H1 (cell line): ENCODE measurements around the gene NOL8. TPM values are rescaled to one million over a fixed set of nuclear protein-coding genes. Genes with fewer than 3 reads are reported as not detected.

Experiments used
- CTCF ChIA-PET: fragments of 300-600 bp; sonication (Branson Sonifier 250); formaldehyde crosslinking; loops from one replicate; lab custom pipeline; 2021; ENCODE audit not compliant: partially characterized antibody; lab: Charles Lee
- POLR2A ChIA-PET: fragments of 300-600 bp; sonication (Branson Sonifier 250); formaldehyde crosslinking; loops from one replicate; lab custom pipeline; 2021; ENCODE audit warnings: inconsistent platforms; ENCODE audit not compliant: partially characterized antibody; lab: Charles Lee
- DNase-seq, 2 experiments: peaks; one replicate each; pipeline versions ENCODE4 v3.0.0 to v3.0.0-alpha.2; 2010 to 2022; ENCODE audit warnings: low spot score in 2 of 2, low read depth in 1 of 2, mixed read lengths in 1 of 2
- FAIRE-seq: peaks from 2 replicates; lab custom pipeline; 2011; peaks lifted over from hg19 to GRCh38; lab: Jason Lieb, UNC
- H2AFZ ChIP-seq: 2 replicates; pipeline ENCODE4 v1.8.1; 2012; ENCODE audit warnings: low read length, inconsistent platforms
- H2AK5ac ChIP-seq: 2 replicates; pipeline ENCODE4 v1.6.1; 2013; ENCODE audit warnings: low read depth, low read length
- H2BK120ac ChIP-seq: replicated peaks from 2 replicates; pipeline ENCODE3; 2013; ENCODE audit warnings: low read depth, low read length, inconsistent platforms
- H2BK12ac ChIP-seq: 2 replicates; pipeline ENCODE4 v1.6.1; 2013; ENCODE audit warnings: low read depth, low read length
- H2BK15ac ChIP-seq: 2 replicates; pipeline ENCODE4 v1.6.1; 2013; ENCODE audit warnings: low read length
- H2BK20ac ChIP-seq: 2 replicates; pipeline ENCODE4 v1.6.1; 2013; ENCODE audit warnings: low read length
- H2BK5ac ChIP-seq: 2 replicates; pipeline ENCODE4 v1.6.1; 2013; ENCODE audit warnings: low read depth, low read length
- H3K14ac ChIP-seq: 2 replicates; pipeline ENCODE4 v1.6.1; 2013; ENCODE audit warnings: inconsistent platforms; ENCODE audit not compliant: insufficient read length
- H3K18ac ChIP-seq: 2 replicates; pipeline ENCODE4 v1.6.1; 2013; ENCODE audit warnings: low read length; ENCODE audit errors: extremely low read depth
- H3K23ac ChIP-seq: 2 replicates; pipeline ENCODE4 v1.6.1; 2013; ENCODE audit warnings: inconsistent platforms; ENCODE audit not compliant: insufficient read length
- H3K23me2 ChIP-seq: 2 replicates; pipeline ENCODE4 v1.6.1; 2013; ENCODE audit warnings: low read depth, low read length
- H3K27ac ChIP-seq: 2 replicates; pipeline ENCODE4 v1.6.1; 2011; ENCODE audit warnings: low read depth, low read length, inconsistent platforms
- H3K27me3 ChIP-seq, 4 experiments: replicated peaks in 1 of 4; 1 replicate in 1 of 4; 2 replicates in 3 of 4; pipeline versions ENCODE4 v1.6.1 to v1.8.1; 2011 to 2013; ENCODE audit warnings: low read length in 3 of 4, mild to moderate bottlenecking in 3 of 4, inconsistent platforms in 2 of 4, mixed read lengths in 2 of 4, moderate library complexity in 1 of 4; ENCODE audit not compliant: control insufficient read depth in 3 of 4, insufficient read depth in 3 of 4; ENCODE audit errors: extremely low read depth in 1 of 4
- H3K36me3 ChIP-seq, 4 experiments: 2 replicates each; pipeline versions ENCODE4 v1.6.1 to v1.8.1; 2011 to 2013; ENCODE audit warnings: mild to moderate bottlenecking in 4 of 4, low read length in 3 of 4, moderate library complexity in 2 of 4, control low read depth in 1 of 4, inconsistent platforms in 1 of 4; ENCODE audit not compliant: insufficient read depth in 4 of 4, control insufficient read depth in 2 of 4
- H3K4ac ChIP-seq: replicated peaks from 2 replicates; pipeline ENCODE3; 2013; ENCODE audit warnings: low read length, low read depth, mixed read lengths, inconsistent platforms; ENCODE audit not compliant: insufficient read length
- H3K4me1 ChIP-seq, 4 experiments: replicated peaks in 1 of 4; 1 replicate in 1 of 4; 2 replicates in 3 of 4; pipeline versions ENCODE4 v1.6.1 to v1.8.1; 2011 to 2013; ENCODE audit warnings: low read length in 3 of 4, inconsistent platforms in 2 of 4, mixed read lengths in 1 of 4; ENCODE audit not compliant: insufficient read depth in 4 of 4, control insufficient read depth in 3 of 4
- H3K4me2 ChIP-seq, 2 experiments: 2 replicates each; pipeline versions ENCODE4 v1.6.1 to v1.8.1; 2011 to 2013; ENCODE audit warnings: low read depth in 2 of 2, low read length in 2 of 2, control low read depth in 1 of 2, inconsistent platforms in 1 of 2, mild to moderate bottlenecking in 1 of 2; ENCODE audit not compliant: insufficient read depth in 1 of 2
- H3K4me3 ChIP-seq, 4 experiments: fragments of 200-600, 300-600 bp in 1 of 4; sonication (generic), shearing (Covaris generic), sonication (Bioruptor Twin) in 1 of 4; 2 replicates each; pipeline versions ENCODE4 v1.5.1 to v1.8.1; 2011 to 2016; ENCODE audit warnings: low read length in 4 of 4, low read depth in 3 of 4, control low read depth in 2 of 4, inconsistent platforms in 2 of 4, mild to moderate bottlenecking in 2 of 4, mixed read lengths in 1 of 4, moderate library complexity in 1 of 4; ENCODE audit not compliant: insufficient read depth in 2 of 4; ENCODE audit errors: extremely low read depth in 1 of 4
- H3K56ac ChIP-seq: replicated peaks from 2 replicates; pipeline ENCODE3; 2013; ENCODE audit warnings: low read depth, mild to moderate bottlenecking, mixed read lengths, low read length, inconsistent platforms; ENCODE audit not compliant: insufficient read length
- H3K79me1 ChIP-seq: 2 replicates; pipeline ENCODE4 v1.6.1; 2013; ENCODE audit warnings: low read depth, low read length, control low read depth
- H3K79me2 ChIP-seq, 2 experiments: 2 replicates each; pipeline versions ENCODE4 v1.6.1 to v1.8.1; 2012 to 2013; ENCODE audit warnings: low read length in 2 of 2, mild to moderate bottlenecking in 2 of 2, inconsistent platforms in 1 of 2; ENCODE audit not compliant: insufficient read depth in 2 of 2, control insufficient read depth in 1 of 2
- H3K9ac ChIP-seq, 4 experiments: replicated peaks in 1 of 4; 1 replicate in 1 of 4; 2 replicates in 3 of 4; pipeline versions ENCODE4 v1.6.1 to v1.8.1; 2011 to 2013; ENCODE audit warnings: low read depth in 3 of 4, low read length in 3 of 4, control low read depth in 2 of 4, mild to moderate bottlenecking in 2 of 4, moderate library complexity in 2 of 4, inconsistent platforms in 1 of 4; ENCODE audit errors: extremely low read depth in 1 of 4
- H3K9me3 ChIP-seq, 2 experiments: 2 replicates each; pipeline versions ENCODE4 v1.6.1 to v1.8.1; 2012 to 2013; ENCODE audit warnings: mild to moderate bottlenecking in 2 of 2, moderate library complexity in 2 of 2, control low read depth in 1 of 2, inconsistent platforms in 1 of 2, low read depth in 1 of 2, low read length in 1 of 2, mixed read lengths in 1 of 2; ENCODE audit not compliant: insufficient read depth in 2 of 2
- H4K20me1 ChIP-seq, 2 experiments: replicated peaks in 1 of 2; 2 replicates each; pipeline versions ENCODE3 to v1.8.1; 2011 to 2013; ENCODE audit warnings: inconsistent platforms in 2 of 2, low read length in 2 of 2, mild to moderate bottlenecking in 1 of 2; ENCODE audit not compliant: insufficient read depth in 2 of 2, control insufficient read depth in 1 of 2
- H4K5ac ChIP-seq: 2 replicates; pipeline ENCODE4 v1.6.1; 2013; ENCODE audit warnings: low read length, low read depth, mixed read lengths, inconsistent platforms; ENCODE audit not compliant: insufficient read length
- H4K8ac ChIP-seq: 2 replicates; pipeline ENCODE4 v1.8.0; 2013; ENCODE audit warnings: mild to moderate bottlenecking, moderate library complexity, low read length, inconsistent platforms; ENCODE audit not compliant: insufficient read depth; ENCODE audit errors: extremely low read depth
- H4K91ac ChIP-seq: replicated peaks from 2 replicates; pipeline ENCODE3; 2013; ENCODE audit warnings: low read length, mixed read lengths, inconsistent platforms; ENCODE audit not compliant: insufficient read length
- BRCA1 ChIP-seq: IDR thresholded peaks from 2 replicates; pipeline ENCODE4 v1.6.1; 2012; ENCODE audit warnings: low read depth, low read length, improper control_type of control experiment
- CREB1 ChIP-seq: IDR thresholded peaks from 2 replicates; pipeline ENCODE4 v1.6.1; 2012; ENCODE audit warnings: inconsistent platforms
- EGR1 ChIP-seq: IDR thresholded peaks from 2 replicates; pipeline ENCODE4 v1.6.1; 2011; ENCODE audit warnings: low read depth, low read length, borderline replicate concordance
- RBBP5 ChIP-seq: IDR thresholded peaks from 2 replicates; pipeline ENCODE4 v1.7.1; 2012; ENCODE audit warnings: low read depth, mild to moderate bottlenecking, inconsistent platforms, low read length, moderate library complexity, borderline replicate concordance
- RFX5 ChIP-seq: IDR thresholded peaks from 2 replicates; pipeline ENCODE4 v1.6.1; 2011; ENCODE audit warnings: low read depth, low read length, improper control_type of control experiment, borderline replicate concordance
- SAP30 ChIP-seq: fragments of 300-600 bp; sonication (generic); IDR thresholded peaks from 2 replicates; pipeline ENCODE4 v1.7.1; 2012; ENCODE audit warnings: low read length, moderate library complexity, mild to moderate bottlenecking, inconsistent platforms; ENCODE audit not compliant: insufficient read depth, insufficient replicate concordance
- SIRT6 ChIP-seq: IDR thresholded peaks from one replicate; pipeline ENCODE4 v1.7.1; 2012; ENCODE audit warnings: low read length, inconsistent platforms
- TAF1 ChIP-seq: IDR thresholded peaks from 2 replicates; pipeline ENCODE4 v1.6.1; 2011; ENCODE audit warnings: mild to moderate bottlenecking, low read depth, low read length
- WGBS, 2 experiments: shearing (Covaris generic) in 1 of 2; methylation state at CpG; one replicate each; pipeline versions ENCODE4 v1.1.6 to v1.1.7; 2013 to 2015; ENCODE audit warnings: low lambda C conversion rate in 2 of 2, mixed read lengths in 2 of 2, inconsistent platforms in 1 of 2, low coverage in 1 of 2, missing lambda C conversion rate in 1 of 2; ENCODE audit not compliant: insufficient replicate concordance in 2 of 2, insufficient coverage in 1 of 2, insufficient read length in 1 of 2; ENCODE audit errors: extremely low coverage in 1 of 2, missing lambda C conversion rate in 1 of 2; 5-methylcytosine and 5-hydroxymethylcytosine counted together
- polyA plus RNA-seq, 7 experiments: library from polyadenylated mRNA; depleted of rRNA in 3 of 7; stranded (reverse) in 5 of 7; unstranded in 2 of 7; fragments of >200 nt in 5 of 7; fragments of 200-250 nt in 2 of 7; gene quantifications; 1 replicate in 5 of 7; 2 replicates in 1 of 7; 4 replicates in 1 of 7; pipeline versions ENCODE4 v1.2.1 to v1.2.3, GENCODE V29; 2011 to 2013; ENCODE audit warnings: missing spikeins in 2 of 7, mixed read lengths in 2 of 7
- total RNA-seq: library from RNA; stranded (reverse); fragmentation: NEBNext Ultra II Directional; extraction: Animal tissue kit (Norgen Biotek cat#: 25700); gene quantifications from 2 replicates; pipeline ENCODE4 v1.2.1, GENCODE V29; 2021
- TF ChIP-seq, protein P1 (sequence below): IDR thresholded peaks from 2 replicates; pipeline ENCODE4 v1.6.1; 2012; ENCODE audit warnings: low read length, inconsistent platforms

Gene NOL8
- total and polyA plus RNA-seq, 2 of the 8 experiments (the other 6 are each of a cell fraction or from before 2014, with no cell fraction given): 6.2 to 30.4 TPM

DNA sequence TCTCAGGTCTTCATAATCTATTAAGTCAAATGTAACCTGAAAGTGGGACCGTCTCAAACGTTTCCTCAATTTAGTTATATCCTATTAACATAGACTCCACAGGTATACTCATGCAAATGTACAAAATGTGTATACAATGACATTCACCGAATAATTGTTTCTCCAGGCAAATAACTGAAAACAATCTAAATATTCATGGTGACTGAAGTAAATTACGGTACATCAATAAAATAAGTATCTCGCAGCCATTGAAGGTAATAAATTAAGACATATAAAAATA lies 32.1 kb downstream of the NOL8 start:
- Histone ChIP-seq H3K79me1 (peaks cover 6% of the 10 kb centered on the region), H3K9ac (peak overlapping the region; percentile 84 to 95 (median 90); a peak in 6 of 7 replicates), H2BK5ac (no peak overlapping the region; the same call in 1 of the 2 replicates), H4K20me1 (peaks cover 0 to 2% of the 10 kb centered on the region in 2 experiments), H3K4me2 (peak overlapping the region; percentile 95 to 97), H3K23ac (no peak overlapping the region), H2BK20ac (no peak overlapping the region), H3K27me3 (no peaks in the 10 kb centered on the region), H3K27ac (peak overlapping the region; percentile 88), H3K4me3 (peak overlapping the region; percentile 86 to 95 (median 92)), H3K23me2 (peaks cover 5% of the 10 kb centered on the region), H3K9me3 (no peaks in the 10 kb centered on the region), H4K5ac (peak overlapping the region; percentile 96), H4K8ac (no peak overlapping the region), H3K56ac (no peak overlapping the region), H2BK120ac (no peak overlapping the region), H3K36me3 (peaks cover 4 to 40% (median 13%) of the 10 kb centered on the region in 4 experiments), H3K4me1 (peaks cover 0 to 3% (median 2%) of the 10 kb centered on the region in 4 experiments; a peak in 3 of 7 replicates), H2AFZ (no peak overlapping the region), H3K4ac (no peak overlapping the region), H2BK12ac (no peak overlapping the region), H3K14ac (no peak overlapping the region), H2BK15ac (no peak overlapping the region), H3K79me2 (peaks cover 21 to 53% of the 10 kb centered on the region in 2 experiments), H4K91ac (no peak overlapping the region), H2AK5ac (no peak overlapping the region), H3K18ac (no peak overlapping the region)
- 1% methylated on average over 5 of the region's 5 CpGs; no CpG with 5 or more reads in 1 of the 2 experiments for WGBS, 2 experiments
- CTCF ChIA-PET: no interaction called here
- POLR2A ChIA-PET: interaction anchor here (1.9 to 2.9 kb wide), 2 partner anchors 15 to 26 kb away, joined by 8 to 23 read pairs; no protein-coding TSS in a partner anchor
- DNase-seq: no peak
- TF ChIP-seq CREB1 (no peak), RFX5 (no peak), TAF1 (no peak), SAP30 (no peak), RBBP5 (no peak), SIRT6 (no peak), EGR1 (no peak), BRCA1 (no peak)
- TF ChIP-seq, protein P1, sequence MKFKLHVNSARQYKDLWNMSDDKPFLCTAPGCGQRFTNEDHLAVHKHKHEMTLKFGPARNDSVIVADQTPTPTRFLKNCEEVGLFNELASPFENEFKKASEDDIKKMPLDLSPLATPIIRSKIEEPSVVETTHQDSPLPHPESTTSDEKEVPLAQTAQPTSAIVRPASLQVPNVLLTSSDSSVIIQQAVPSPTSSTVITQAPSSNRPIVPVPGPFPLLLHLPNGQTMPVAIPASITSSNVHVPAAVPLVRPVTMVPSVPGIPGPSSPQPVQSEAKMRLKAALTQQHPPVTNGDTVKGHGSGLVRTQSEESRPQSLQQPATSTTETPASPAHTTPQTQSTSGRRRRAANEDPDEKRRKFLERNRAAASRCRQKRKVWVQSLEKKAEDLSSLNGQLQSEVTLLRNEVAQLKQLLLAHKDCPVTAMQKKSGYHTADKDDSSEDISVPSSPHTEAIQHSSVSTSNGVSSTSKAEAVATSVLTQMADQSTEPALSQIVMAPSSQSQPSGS: no peak
- FAIRE-seq: no peak
